Mononuclear cell (primary cell): ENCODE data around the gene TRPM1. TPM values are rescaled to one million over a fixed set of nuclear protein-coding genes. Genes with fewer than 3 reads are reported as not detected.

ENCODE experiments used
- H3K27me3 ChIP-seq: 2 replicates; pipeline ENCODE4 v1.6.0; 2011; ENCODE audit warnings: low read length, control low read depth; ENCODE audit not compliant: insufficient read depth
- H3K4me1 ChIP-seq: 2 replicates; pipeline ENCODE4 v1.5.1; 2011; ENCODE audit warnings: mild to moderate bottlenecking, low read length, control low read depth; ENCODE audit not compliant: insufficient read depth
- H3K4me3 ChIP-seq: 2 replicates; pipeline ENCODE4 v1.5.1; 2011; ENCODE audit warnings: mild to moderate bottlenecking, low read length, moderate library complexity
- H3K9me3 ChIP-seq: 2 replicates; pipeline ENCODE4 v1.5.1; 2011; ENCODE audit warnings: low read depth, mild to moderate bottlenecking, control low read depth, low read length
- total RNA-seq: library from RNA; depleted of rRNA; stranded (reverse); fragments of >200 nt; gene quantifications from one replicate; pipeline ENCODE4 v1.2.3, GENCODE V29; 2012

TRPM1 gene
- not detected for total RNA-seq

GRCh38 chr15:31101262-31102038, at the start of gene TRPM1:
Gene TRPM1, minus strand, starts transcription at chr15:31101725. Its CDS starts 20,370 bp downstream, at chr15:31081355.
- no peaks in the 10 kb centered on the region for H3K27me3 ChIP-seq
- H3K4me3 ChIP-seq, result no peak within 1 kb of the TSS
- no peaks in the 10 kb centered on the region for H3K9me3 ChIP-seq
- peaks cover 12% of the 10 kb centered on the region for H3K4me1 ChIP-seq

GRCh38 chr15:31150732-31151231, 49.3 kb upstream of the TRPM1 start:
- Histone ChIP-seq H3K27me3 (no peaks in the 10 kb centered on the region), H3K4me3 (no peak overlapping the region), H3K4me1 (no peaks in the 10 kb centered on the region), H3K9me3 (no peaks in the 10 kb centered on the region)

DNA sequence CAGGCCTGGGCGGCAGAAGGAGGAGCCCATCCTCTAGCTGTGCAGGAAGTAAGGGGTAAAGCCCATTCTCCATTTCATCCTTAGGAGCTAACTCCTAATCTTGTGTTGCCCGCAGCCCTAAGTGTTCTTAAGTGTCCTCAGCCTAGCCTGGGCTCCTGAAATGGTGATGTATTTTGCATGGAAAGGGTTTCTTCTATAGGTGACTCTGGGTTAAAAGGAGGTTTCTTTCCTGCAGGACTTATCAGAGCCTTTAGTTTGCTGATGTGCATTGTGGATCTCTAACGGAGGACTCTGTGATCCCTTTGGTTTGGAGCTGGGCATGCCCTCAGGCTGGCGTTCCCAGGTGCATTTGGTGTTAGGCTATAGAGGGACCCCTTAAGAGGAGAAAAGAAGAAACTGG, 48.5 kb upstream of the TRPM1 start:
- no peaks in the 10 kb centered on the region for H3K27me3 ChIP-seq
- no peaks in the 10 kb centered on the region for H3K4me1 ChIP-seq
- H3K9me3 ChIP-seq, result no peaks in the 10 kb centered on the region

DNA sequence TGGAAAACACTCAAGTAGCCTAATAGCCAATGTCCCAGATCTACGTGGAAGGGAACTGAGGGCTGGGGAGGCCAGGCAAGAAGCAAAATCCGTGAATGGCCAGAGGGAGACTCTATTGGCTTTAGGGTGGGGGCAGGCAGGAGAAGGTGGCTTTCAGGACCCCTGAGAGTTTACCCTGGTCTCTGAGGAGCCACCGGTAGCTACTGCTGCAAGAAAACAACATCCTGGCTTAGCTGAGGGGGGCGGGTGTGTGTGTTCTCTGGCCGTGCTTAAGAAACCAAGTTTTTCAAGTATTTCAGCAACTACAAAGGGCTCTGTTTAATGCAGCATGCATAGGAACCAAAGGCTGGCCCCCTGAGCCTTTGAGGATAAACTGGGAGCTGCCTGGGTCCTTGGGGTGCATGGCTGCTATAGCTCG, 47.6 kb upstream of the TRPM1 start:
- H3K4me3 ChIP-seq, result no peak overlapping the region
- H3K9me3 ChIP-seq, result no peaks in the 10 kb centered on the region
- no peaks in the 10 kb centered on the region for H3K27me3 ChIP-seq
- no peaks in the 10 kb centered on the region for H3K4me1 ChIP-seq

More for the DNA sequence above, 48.5 kb upstream of the TRPM1 start:
- no peak overlapping the region for H3K4me3 ChIP-seq

DNA sequence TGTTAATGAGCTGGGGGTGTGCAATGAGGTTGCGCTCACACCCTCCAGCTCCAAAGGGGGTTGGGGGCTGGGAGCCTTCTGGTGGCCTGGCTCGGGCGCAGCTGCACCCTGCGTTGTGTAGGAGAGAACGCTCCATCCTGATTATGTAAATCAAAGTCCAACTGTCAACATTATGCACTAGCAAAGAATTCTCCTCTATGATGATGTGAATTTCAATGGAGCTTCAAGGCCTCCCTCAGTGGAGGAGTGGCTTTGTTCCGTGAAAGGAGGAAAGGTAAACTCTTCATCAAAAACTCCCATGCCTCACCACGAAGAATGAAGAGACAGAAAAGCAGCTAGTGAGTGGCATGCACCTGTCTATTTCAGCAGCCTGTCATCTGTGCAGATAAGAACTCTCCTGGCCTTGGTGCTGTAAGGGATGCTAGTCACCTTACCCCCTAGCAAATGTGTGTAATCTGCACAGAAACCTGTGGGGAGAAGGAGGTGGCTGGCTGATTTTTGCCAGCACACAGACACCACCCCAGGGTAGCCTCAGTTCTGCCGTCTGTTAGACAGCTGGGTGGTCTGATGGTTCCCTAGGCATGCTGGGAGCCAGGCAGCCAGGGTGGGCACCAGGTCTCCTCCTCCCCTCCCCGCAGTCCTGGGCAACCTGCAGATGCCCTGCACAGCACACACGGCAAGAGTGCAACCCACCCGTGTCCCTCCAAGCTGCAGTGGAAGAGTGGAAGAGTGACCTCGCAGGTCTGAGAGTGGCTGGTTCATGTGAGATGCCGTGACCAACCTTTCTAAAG, 47.0 kb upstream of the TRPM1 start:
- Histone ChIP-seq H3K4me1 (no peaks in the 10 kb centered on the region), H3K27me3 (no peaks in the 10 kb centered on the region), H3K4me3 (no peak overlapping the region), H3K9me3 (no peaks in the 10 kb centered on the region)

DNA sequence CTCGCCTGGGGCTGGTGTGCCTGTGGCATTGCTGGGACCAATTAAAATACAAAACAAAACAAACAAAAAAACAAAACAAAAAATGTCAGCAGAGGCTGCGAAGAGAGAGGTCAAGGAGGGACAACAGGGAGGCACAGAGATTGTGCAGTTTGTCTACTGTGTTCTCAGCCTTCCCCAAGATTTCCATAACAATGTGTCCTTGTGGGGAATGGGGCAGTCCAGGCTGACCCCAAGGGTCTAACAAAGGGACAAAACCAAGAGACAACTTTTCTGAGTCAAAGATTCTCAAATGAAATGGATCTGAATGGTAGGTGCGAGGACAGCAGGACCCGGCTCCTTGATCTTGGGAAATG, 46.4 kb upstream of the TRPM1 start:
- Histone ChIP-seq H3K27me3 (no peaks in the 10 kb centered on the region), H3K9me3 (no peaks in the 10 kb centered on the region), H3K4me1 (no peaks in the 10 kb centered on the region), H3K4me3 (no peak overlapping the region)

- H3K4me3 ChIP-seq, result no peak overlapping the region
- H3K4me1 ChIP-seq, result no peaks in the 10 kb centered on the region
- no peaks in the 10 kb centered on the region for H3K9me3 ChIP-seq
- H3K27me3 ChIP-seq, result no peaks in the 10 kb centered on the region
Measured at GRCh38 chr15:31147456-31147855, 45.9 kb upstream of the TRPM1 start.

- Histone ChIP-seq H3K9me3 (no peaks in the 10 kb centered on the region), H3K4me3 (no peak overlapping the region), H3K27me3 (no peaks in the 10 kb centered on the region), H3K4me1 (no peaks in the 10 kb centered on the region)
Measured at GRCh38 chr15:31145271-31145911, 43.9 kb upstream of the TRPM1 start.

DNA sequence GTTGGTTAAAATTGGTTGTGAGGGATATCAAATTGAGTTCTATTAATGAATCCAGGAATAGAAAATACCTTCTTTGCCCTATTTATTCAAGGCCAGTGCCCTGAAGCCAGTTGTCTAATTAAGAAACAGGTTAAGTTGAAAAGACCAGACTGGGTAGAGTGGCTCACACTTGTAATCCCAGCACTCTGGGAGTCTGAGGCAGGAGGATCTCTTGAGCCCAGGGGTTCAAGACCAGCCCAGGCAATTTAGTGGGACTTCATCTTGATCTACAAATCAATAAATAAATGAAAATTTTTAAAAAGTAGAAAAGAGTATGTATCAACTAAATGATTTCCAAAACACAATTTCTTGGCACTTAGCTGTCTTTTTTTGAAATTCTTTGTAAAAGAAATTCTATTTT, 40.3 kb upstream of the TRPM1 start:
- H3K27me3 ChIP-seq, result no peaks in the 10 kb centered on the region
- H3K4me3 ChIP-seq, result no peak overlapping the region
- H3K9me3 ChIP-seq, result no peaks in the 10 kb centered on the region
- H3K4me1 ChIP-seq, result no peaks in the 10 kb centered on the region

GRCh38 chr15:31136607-31137328, 35.2 kb upstream of the TRPM1 start:
- no peak overlapping the region for H3K4me3 ChIP-seq
- no peaks in the 10 kb centered on the region for H3K27me3 ChIP-seq
- H3K9me3 ChIP-seq, result no peaks in the 10 kb centered on the region
- H3K4me1 ChIP-seq, result no peaks in the 10 kb centered on the region

- H3K9me3 ChIP-seq, result no peaks in the 10 kb centered on the region
- no peaks in the 10 kb centered on the region for H3K27me3 ChIP-seq
- H3K4me3 ChIP-seq, result no peak overlapping the region
- H3K4me1 ChIP-seq, result no peaks in the 10 kb centered on the region
Measured at GRCh38 chr15:31136016-31136415, 34.5 kb upstream of the TRPM1 start.

DNA sequence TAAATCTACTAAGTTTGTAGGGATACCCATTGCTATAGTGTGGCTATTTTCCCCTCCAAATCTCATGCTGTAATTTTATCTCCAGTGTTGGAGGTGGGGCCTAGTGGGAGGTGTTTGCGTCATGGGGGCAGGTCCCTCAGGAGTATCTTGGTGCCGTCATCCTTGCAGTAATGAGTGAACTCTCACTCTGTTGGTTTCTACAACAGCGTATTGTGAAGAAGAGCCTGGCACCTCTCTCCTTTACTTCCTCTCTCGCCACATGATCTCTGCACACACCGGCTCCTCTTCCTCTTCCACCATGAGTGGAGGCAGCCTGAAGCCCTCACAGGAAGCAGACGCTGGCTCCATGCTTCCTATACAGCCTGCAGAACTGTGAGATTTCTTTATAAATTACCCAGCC, 34.0 kb upstream of the TRPM1 start:
- Histone ChIP-seq H3K4me1 (no peaks in the 10 kb centered on the region), H3K27me3 (no peaks in the 10 kb centered on the region), H3K4me3 (no peak overlapping the region), H3K9me3 (no peaks in the 10 kb centered on the region)

DNA sequence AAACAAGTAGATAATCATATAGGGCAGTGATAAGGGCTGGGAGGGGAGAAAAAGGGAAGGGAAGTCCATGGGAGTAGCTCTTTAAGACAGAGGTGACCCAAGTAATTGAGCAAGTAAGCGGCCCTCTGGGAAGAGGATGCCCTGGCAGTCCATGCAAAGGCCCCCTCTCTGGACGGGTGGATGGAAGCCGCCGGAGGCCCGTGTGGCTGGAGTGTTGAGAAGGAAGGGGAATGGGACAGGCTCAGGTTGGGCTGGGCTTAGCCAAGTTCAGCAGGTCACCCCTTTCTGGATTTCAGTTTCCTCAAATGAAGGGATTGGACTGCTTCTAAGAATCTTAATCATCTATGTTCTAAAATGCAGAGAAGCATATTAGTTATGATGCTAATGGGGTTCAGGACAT, 32.4 kb upstream of the TRPM1 start:
- no peaks in the 10 kb centered on the region for H3K9me3 ChIP-seq
- no peaks in the 10 kb centered on the region for H3K27me3 ChIP-seq
- no peaks in the 10 kb centered on the region for H3K4me1 ChIP-seq
- no peak overlapping the region for H3K4me3 ChIP-seq

DNA sequence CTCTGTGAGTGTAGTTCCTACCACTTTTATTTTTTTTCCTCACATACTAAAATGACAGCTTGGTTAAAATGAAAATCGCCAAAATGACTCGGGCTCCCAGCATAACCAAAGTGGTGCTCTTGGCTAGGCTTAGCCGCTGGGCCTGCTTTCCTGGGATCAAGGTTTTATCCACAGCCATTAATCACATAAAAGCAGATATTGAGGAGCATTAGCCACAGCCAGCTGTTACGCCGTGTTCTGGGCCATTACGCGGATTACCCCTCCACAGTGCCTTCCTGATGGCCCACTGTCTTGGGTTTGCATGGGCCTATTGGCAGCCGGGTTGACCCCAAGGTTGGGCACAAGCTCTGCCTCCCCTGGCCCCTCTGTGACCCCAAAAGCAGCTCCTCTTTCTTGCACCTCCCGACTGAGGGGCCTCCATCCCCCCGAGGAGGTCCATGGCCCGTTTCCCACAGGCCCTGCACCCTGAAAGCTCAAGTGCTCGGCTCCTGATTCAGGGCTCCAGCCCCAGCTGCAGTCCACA, 30.4 kb upstream of the TRPM1 start:
- H3K4me3 ChIP-seq, result no peak overlapping the region
- no peaks in the 10 kb centered on the region for H3K9me3 ChIP-seq
- no peaks in the 10 kb centered on the region for H3K4me1 ChIP-seq
- no peaks in the 10 kb centered on the region for H3K27me3 ChIP-seq
